Liver (tissue), 9 donors: ENCODE results near the gene KIAA1217. TPM values are rescaled to one million over a fixed set of nuclear protein-coding genes. Genes with fewer than 3 reads are reported as not detected.

Source experiments
- DNase-seq: peaks from one replicate; pipeline ENCODE4 v3.0.0-alpha.2; 2017; ENCODE audit warnings: low spot score
- H3K27ac ChIP-seq, 2 donors: one replicate each; pipeline ENCODE4 v1.7.0; 2013; ENCODE audit warnings: inconsistent platforms in 2 of 2, low read length in 2 of 2, control low read depth in 1 of 2, low read depth in 1 of 2, mild to moderate bottlenecking in 1 of 2
- H3K27me3 ChIP-seq, 4 donors: one replicate each; pipeline versions ENCODE4 v1.6.1 to v1.7.0; 2013; ENCODE audit warnings: low read length in 3 of 4, inconsistent platforms in 1 of 4, mild to moderate bottlenecking in 1 of 4, moderate library complexity in 1 of 4; ENCODE audit not compliant: control insufficient read depth in 4 of 4, insufficient read depth in 4 of 4
- H3K36me3 ChIP-seq, 4 donors: one replicate each; pipeline versions ENCODE4 v1.6.1 to v1.7.0; 2013; ENCODE audit warnings: low read length in 3 of 4, mild to moderate bottlenecking in 3 of 4, low read depth in 1 of 4, moderate library complexity in 1 of 4; ENCODE audit not compliant: control insufficient read depth in 4 of 4, insufficient read depth in 3 of 4
- H3K4me1 ChIP-seq, 4 donors: one replicate each; pipeline versions ENCODE4 v1.6.1 to v1.7.0; 2013; ENCODE audit warnings: low read length in 3 of 4, mild to moderate bottlenecking in 3 of 4, moderate library complexity in 1 of 4; ENCODE audit not compliant: control insufficient read depth in 4 of 4, insufficient read depth in 4 of 4
- H3K4me3 ChIP-seq, 3 donors: one replicate each; pipeline versions ENCODE4 v1.6.1 to v1.7.0; 2013; ENCODE audit warnings: low read length in 3 of 3, control low read depth in 1 of 3, low read depth in 1 of 3, mild to moderate bottlenecking in 1 of 3
- H3K9ac ChIP-seq, 2 donors: one replicate each; pipeline ENCODE4 v1.7.0; 2013; ENCODE audit warnings: low read length in 2 of 2, mild to moderate bottlenecking in 2 of 2, moderate library complexity in 2 of 2, control low read depth in 1 of 2, low read depth in 1 of 2
- H3K9me3 ChIP-seq, 4 donors: one replicate each; pipeline versions ENCODE4 v1.6.1 to v1.7.0; 2013; ENCODE audit warnings: low read length in 3 of 4; ENCODE audit not compliant: control insufficient read depth in 4 of 4
- ATF3 ChIP-seq: IDR thresholded peaks from 2 replicates; pipeline ENCODE4 v1.6.1; 2016; ENCODE audit warnings: antibody characterized with exemption
- CTCF ChIP-seq: fragments of 150-350 bp; IDR thresholded peaks from 2 replicates; pipeline ENCODE4 v1.5.1; 2017; ENCODE audit warnings: improper control_type of control experiment, low read depth, low read length; ENCODE audit not compliant: missing input control
- EGR1 ChIP-seq, 2 donors: IDR thresholded peaks; 2 replicates each; pipeline ENCODE4 v1.6.1; 2016 to 2018; ENCODE audit warnings: antibody characterized with exemption in 2 of 2, low read depth in 2 of 2
- FOXA1 ChIP-seq: IDR thresholded peaks from 2 replicates; pipeline ENCODE4 v1.6.1; 2016; ENCODE audit warnings: antibody characterized with exemption
- FOXA2 ChIP-seq: IDR thresholded peaks from 2 replicates; pipeline ENCODE4 v1.6.1; 2016; ENCODE audit warnings: antibody characterized with exemption
- GABPA ChIP-seq, 2 donors: IDR thresholded peaks in 1 of 2; conservative IDR thresholded peaks in 1 of 2; 2 replicates each; pipeline ENCODE4 v1.6.1; 2016; ENCODE audit warnings: antibody characterized with exemption in 2 of 2, mild to moderate bottlenecking in 1 of 2, moderate library complexity in 1 of 2
- HNF4A ChIP-seq, 2 donors: conservative IDR thresholded peaks; 2 replicates each; pipeline ENCODE4 v1.6.1; 2016; ENCODE audit warnings: antibody characterized with exemption in 2 of 2, mild to moderate bottlenecking in 2 of 2
- HNF4G ChIP-seq: IDR thresholded peaks from 2 replicates; pipeline ENCODE4 v1.6.1; 2016; ENCODE audit warnings: antibody characterized with exemption
- JUND ChIP-seq, 2 donors: IDR thresholded peaks; 2 replicates each; pipeline ENCODE4 v1.6.1; 2016; ENCODE audit warnings: antibody characterized with exemption in 2 of 2
- MAX ChIP-seq: IDR thresholded peaks from 2 replicates; pipeline ENCODE4 v1.6.1; 2016; ENCODE audit warnings: antibody characterized with exemption
- NR2F2 ChIP-seq: IDR thresholded peaks from 2 replicates; pipeline ENCODE4 v1.6.1; 2016; ENCODE audit warnings: antibody characterized with exemption
- RAD21 ChIP-seq, 2 donors: IDR thresholded peaks; 2 replicates each; pipeline ENCODE4 v1.6.1; 2016; ENCODE audit warnings: antibody characterized with exemption in 2 of 2, mild to moderate bottlenecking in 2 of 2
- REST ChIP-seq: IDR thresholded peaks from 2 replicates; pipeline ENCODE4 v1.6.1; 2016; ENCODE audit warnings: antibody characterized with exemption, mild to moderate bottlenecking
- RXRA ChIP-seq, 2 donors: IDR thresholded peaks; 2 replicates each; pipeline ENCODE4 v1.6.1; 2017 to 2018; ENCODE audit warnings: antibody characterized with exemption in 2 of 2, mild to moderate bottlenecking in 1 of 2
- SP1 ChIP-seq: IDR thresholded peaks from 2 replicates; pipeline ENCODE4 v1.6.1; 2018; ENCODE audit warnings: antibody characterized with exemption, mild to moderate bottlenecking
- TAF1 ChIP-seq: conservative IDR thresholded peaks from 2 replicates; pipeline ENCODE4 v1.6.1; 2016; ENCODE audit warnings: antibody characterized with exemption, mild to moderate bottlenecking
- YY1 ChIP-seq: IDR thresholded peaks from 2 replicates; pipeline ENCODE4 v1.6.1; 2016; ENCODE audit warnings: antibody characterized with exemption, mild to moderate bottlenecking
- ZBTB33 ChIP-seq: IDR thresholded peaks from 2 replicates; pipeline ENCODE4 v1.6.1; 2016; ENCODE audit warnings: antibody characterized with exemption
- WGBS: extraction: QIAGEN DNeasy Blood & Tissue Kit; methylation state at CpG from one replicate; pipeline ENCODE4 v1.1.7; 2013; 5-methylcytosine and 5-hydroxymethylcytosine counted together
- polyA plus RNA-seq, 2 donors: library from polyadenylated mRNA; stranded (reverse) in 1 of 2; unstranded in 1 of 2; fragments of 200-250 nt in 1 of 2; fragments of >200 nt in 1 of 2; fragmentation: Nextera tagmentation in 1 of 2; extraction: Ambion mirVana in 1 of 2; gene quantifications; one replicate each; pipeline versions ENCODE4 v1.2.1 to v1.2.3, GENCODE V29; 2013 to 2015
- total RNA-seq, 2 donors: library from RNA; depleted of rRNA; stranded (reverse); fragments of >200 nt; gene quantifications; one replicate each; pipeline ENCODE4 v1.2.3, GENCODE V29; 2014
- donor health status: healthy.
- donor health status: healthy.
- donor health status: healthy.
- donor health status: healthy.
- donor health status: healthy.

The KIAA1217 gene
- total and polyA plus RNA-seq, 4 donors = 4.5 to 12.8 (median 6.8) TPM

- Histone ChIP-seq H3K9ac (no peak overlapping the region), H3K27ac (no peak overlapping the region), H3K4me3 (no peak overlapping the region), H3K4me1 (no peaks in the 10 kb centered on the region), H3K36me3 (no peaks in the 10 kb centered on the region), H3K9me3 (no peaks in the 10 kb centered on the region), H3K27me3 (no peaks in the 10 kb centered on the region)
- TF ChIP-seq NR2F2 = peak; percentile 8
- TF ChIP-seq RXRA (IDR thresholded peaks at IDR 0.05) = no peak
- no peak for DNase-seq
- 66% methylated on average over 12 of the region's 12 CpGs for WGBS
These were observed 174.2 kb downstream of the KIAA1217 start for GRCh38 chr10:24382979-24383663.

GRCh38 chr10:24383681-24384106 lies 174.8 kb downstream of the KIAA1217 start:
- no peaks in the 10 kb centered on the region for H3K36me3 ChIP-seq
- no peak overlapping the region for H3K27ac ChIP-seq
- TF ChIP-seq MAX (no peak), REST (no peak), ATF3 (peak; percentile 62), EGR1 (IDR thresholded peaks at IDR 0.05; ENCODE audit: low read depth in 2 of 2) (no peak), FOXA1 (no peak), TAF1 (no peak), FOXA2 (no peak), RXRA (IDR thresholded peaks at IDR 0.05) (no peak), GABPA (IDR thresholded peaks at IDR 0.05 in 1 of 2, conservative IDR thresholded peaks at IDR 0.05 in 1 of 2) (no peak), RAD21 (IDR thresholded peaks at IDR 0.05) (peak; percentile 27 to 57), HNF4A (conservative IDR thresholded peaks at IDR 0.05) (no peak), ZBTB33 (no peak), SP1 (no peak), HNF4G (no peak), CTCF (peak; percentile 30), JUND (IDR thresholded peaks at IDR 0.05) (peak; percentile 87 to 96), NR2F2 (peak; percentile 1), YY1 (no peak)
- H3K27me3 ChIP-seq = no peaks in the 10 kb centered on the region
- H3K4me1 ChIP-seq = no peaks in the 10 kb centered on the region
- WGBS = 47% methylated on average over 10 of the region's 10 CpGs
- H3K9ac ChIP-seq = no peak overlapping the region
- no peak overlapping the region for H3K4me3 ChIP-seq
- H3K9me3 ChIP-seq = no peaks in the 10 kb centered on the region
- peak; percentile 44 for DNase-seq
